Astrocyte of the spinal cord (primary cell): ENCODE measurements around the gene EBPL.

Experiments
- DNase-seq: peaks from one replicate; pipeline ENCODE4 v3.0.0; 2011; ENCODE audit warnings: low read depth, low spot score
- H3K4me3 ChIP-seq: 2 replicates; pipeline ENCODE4 v1.5.1; 2011; ENCODE audit warnings: low read depth, mild to moderate bottlenecking, low read length, moderate library complexity
- in situ Hi-C: cut with HindIII; loops from 2 replicates; pipeline ENCODE4 v1.10.0; 2017; ENCODE audit warnings: low sequenced_read_pairs
- TF ChIP-seq, protein P1 (sequence below): IDR thresholded peaks from 2 replicates; pipeline ENCODE4 v1.5.1; 2012; ENCODE audit warnings: low read depth, mild to moderate bottlenecking, low read length, inconsistent platforms

Gene EBPL

DNA sequence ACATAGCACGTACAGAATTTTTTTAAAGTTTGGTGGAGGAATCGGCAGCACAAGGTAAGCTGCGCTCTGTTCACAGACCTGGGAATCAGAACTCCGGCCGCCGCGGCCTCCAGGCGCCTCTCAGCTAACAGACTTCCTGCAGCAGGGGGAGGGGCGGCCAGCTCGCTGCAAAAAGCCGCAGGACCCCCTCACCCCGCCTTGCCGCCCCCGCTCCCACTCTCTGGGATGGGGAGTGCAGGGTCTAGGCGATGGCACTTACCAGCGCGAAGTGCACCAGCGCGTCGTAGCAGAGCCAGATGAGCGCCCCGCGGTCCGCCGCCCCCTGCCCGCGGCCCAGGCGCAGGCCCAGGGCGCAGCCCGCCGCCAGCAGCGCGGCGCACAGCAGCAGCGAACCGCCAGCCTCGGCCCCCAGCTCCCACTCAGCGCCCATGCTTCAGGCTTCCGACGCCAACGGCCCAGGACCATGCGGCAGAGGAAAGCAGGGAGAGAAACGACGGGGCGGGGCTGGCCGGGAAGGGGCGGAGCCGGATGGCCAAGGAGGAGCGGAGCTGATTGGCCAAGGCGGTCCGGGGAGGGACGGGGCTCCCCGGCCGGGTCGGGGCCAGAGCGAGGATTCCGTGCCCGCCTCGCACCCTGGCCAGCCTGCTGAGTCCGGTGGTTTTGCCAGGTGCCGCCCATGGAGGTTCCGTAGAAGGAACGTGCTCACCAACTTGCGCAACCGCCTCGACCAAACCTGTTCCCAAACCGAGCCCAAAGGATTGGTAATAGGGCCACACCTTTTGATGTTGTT is at the start of gene EBPL:
Gene EBPL, minus strand, starts transcription at position 492 of the 790 bp plus-strand sequence. Its CDS starts 62 bp downstream, at position 430.
- peak; percentile 91 for DNase-seq
- TF ChIP-seq, protein P1, sequence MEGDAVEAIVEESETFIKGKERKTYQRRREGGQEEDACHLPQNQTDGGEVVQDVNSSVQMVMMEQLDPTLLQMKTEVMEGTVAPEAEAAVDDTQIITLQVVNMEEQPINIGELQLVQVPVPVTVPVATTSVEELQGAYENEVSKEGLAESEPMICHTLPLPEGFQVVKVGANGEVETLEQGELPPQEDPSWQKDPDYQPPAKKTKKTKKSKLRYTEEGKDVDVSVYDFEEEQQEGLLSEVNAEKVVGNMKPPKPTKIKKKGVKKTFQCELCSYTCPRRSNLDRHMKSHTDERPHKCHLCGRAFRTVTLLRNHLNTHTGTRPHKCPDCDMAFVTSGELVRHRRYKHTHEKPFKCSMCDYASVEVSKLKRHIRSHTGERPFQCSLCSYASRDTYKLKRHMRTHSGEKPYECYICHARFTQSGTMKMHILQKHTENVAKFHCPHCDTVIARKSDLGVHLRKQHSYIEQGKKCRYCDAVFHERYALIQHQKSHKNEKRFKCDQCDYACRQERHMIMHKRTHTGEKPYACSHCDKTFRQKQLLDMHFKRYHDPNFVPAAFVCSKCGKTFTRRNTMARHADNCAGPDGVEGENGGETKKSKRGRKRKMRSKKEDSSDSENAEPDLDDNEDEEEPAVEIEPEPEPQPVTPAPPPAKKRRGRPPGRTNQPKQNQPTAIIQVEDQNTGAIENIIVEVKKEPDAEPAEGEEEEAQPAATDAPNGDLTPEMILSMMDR: no peak
- H3K4me3 ChIP-seq: peak within 1 kb of the TSS; percentile 82
- in situ Hi-C loops: no loop called here

DNA sequence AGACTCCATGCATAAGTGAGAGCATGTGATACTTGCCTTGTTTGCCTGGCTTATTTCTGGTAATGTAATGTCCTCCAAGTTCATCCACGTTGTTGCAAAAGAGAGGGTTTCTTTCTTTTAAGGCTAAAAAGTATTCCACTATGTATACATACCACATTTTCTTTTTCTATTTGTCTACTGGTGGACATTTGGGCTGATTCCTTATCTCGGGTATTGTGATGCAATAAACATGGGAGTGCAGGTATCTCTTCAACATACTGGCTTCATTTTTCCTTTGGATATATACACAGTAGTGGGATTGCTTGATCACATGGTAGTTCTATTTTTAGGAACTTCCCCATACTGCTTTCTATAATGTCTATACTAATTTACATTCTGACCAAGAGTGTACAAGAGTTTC is 49.6 kb upstream of the EBPL start:
- DNase-seq: no peak
- no peak overlapping the region for H3K4me3 ChIP-seq
- TF ChIP-seq, protein P1: no peak
- in situ Hi-C loops: no loop called here

DNA sequence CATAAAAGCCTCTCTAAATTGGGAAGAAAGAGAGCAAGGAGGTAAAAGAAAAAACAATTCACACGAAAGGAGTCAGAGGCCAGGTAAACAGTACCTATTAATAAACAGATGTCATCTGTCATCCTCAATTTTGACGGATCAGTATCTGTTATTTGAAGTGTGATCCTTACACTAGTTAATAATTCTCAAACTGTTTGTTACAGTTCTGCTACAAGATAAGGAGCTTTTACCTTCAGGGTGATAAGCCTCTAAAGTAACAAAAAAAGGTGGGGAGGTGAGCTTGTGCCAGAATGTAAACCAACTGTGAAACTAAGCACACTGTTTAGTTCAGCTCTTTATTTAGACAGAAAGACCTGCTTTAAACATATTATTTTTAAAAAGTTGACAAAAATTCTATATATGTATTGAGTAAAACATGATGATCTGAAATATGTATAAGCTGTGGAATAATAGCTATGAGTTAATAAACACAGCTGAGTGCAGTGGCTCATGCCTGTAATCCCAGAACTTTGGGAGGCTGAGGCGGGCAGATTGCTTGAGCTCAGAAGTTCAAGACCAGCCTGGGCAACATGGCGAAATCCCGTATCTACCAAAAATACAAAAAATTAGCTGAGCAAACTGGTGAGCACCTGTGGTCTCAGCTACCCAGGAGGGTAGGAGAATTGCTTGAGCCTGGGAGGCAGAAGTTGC is 48.4 kb upstream of the EBPL start:
- DNase-seq: no peak
- in situ Hi-C loops: no loop called here
- no peak overlapping the region for H3K4me3 ChIP-seq
- TF ChIP-seq, protein P1: no peak

DNA sequence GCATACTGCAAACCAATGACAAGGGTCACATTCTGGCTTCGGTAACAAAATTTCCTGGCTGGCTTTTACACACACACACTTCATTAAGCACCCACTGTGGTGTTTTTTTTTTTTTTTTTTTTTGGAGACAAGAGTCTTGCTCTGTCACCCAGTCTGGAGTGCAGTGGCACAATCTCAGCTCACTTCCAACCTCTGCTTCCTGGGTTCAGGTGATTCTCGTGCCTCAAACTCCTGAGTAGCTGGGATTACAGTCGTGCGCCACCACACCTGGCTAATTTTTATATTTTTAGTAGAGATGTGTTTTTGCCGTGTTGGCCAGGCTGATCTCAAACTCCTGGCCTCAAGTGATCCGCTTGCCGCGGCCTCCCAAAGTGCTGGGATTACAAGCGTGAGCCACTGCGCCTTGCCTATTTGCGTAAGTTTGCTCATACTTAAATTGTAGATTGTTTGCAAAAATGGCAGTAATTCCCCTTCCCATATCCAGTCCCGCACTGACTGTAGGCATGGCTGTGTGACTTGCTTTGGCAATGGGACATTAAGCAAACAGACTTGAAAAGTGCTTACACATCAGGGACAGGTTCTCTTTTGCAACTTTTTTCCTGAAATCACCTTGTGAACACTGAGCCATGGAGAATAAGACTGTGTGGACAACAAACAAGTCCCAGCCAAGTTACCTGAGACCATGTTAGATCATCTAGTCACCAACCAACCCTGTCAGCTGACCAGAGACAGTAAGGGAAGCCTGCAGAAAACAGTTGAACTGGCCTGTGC is 42.1 kb upstream of the EBPL start:
- H3K4me3 ChIP-seq: no peak overlapping the region
- in situ Hi-C loops: no loop called here
- no peak for DNase-seq
- TF ChIP-seq, protein P1: no peak

DNA sequence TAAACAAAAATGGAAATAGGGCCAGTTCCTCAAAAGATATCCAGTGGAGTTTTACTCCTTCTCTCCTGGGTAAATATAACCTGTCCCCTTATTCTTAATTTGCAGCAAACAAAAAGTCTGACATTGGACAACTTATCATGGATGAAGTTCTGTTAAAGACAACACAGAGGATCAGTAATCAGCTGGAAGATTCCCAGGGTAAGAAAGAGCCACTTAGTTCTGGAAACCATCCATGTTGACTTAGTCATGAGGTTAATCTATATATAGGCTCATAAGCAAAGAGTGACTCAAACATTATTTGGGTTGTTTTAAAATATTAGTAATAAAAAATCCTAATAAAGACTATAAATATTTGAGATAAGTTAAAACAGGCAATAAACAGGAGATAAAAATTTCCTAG is 40.5 kb upstream of the EBPL start:
- DNase-seq: peak; percentile 76
- in situ Hi-C loops: no loop called here
- TF ChIP-seq, protein P1: no peak

DNA sequence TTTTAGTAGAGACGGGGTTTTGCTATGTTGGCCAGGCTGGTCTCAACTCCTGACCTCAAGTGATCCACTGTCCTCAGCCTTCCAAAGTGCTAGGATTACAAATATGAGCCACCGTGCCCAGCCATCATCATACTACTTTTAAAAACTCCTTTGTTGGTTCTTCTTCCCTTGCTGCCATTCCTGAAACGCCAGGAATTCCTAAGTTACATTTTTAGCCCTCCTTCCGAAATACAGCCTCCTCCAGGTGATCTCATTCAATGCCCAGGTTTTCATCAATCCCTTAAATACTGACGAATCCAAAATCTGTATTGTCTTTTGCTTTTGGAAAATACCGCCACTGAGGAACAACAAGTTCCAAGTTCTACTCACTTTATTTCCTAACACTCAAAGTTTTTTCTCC is 25.3 kb upstream of the EBPL start:
- TF ChIP-seq, protein P1: no peak
- in situ Hi-C loops: no loop called here

More for the DNA sequence above, 40.5 kb upstream of the EBPL start:
- H3K4me3 ChIP-seq: no peak overlapping the region

More for the DNA sequence above, 25.3 kb upstream of the EBPL start:
- H3K4me3 ChIP-seq: no peak overlapping the region
- DNase-seq: no peak
